ENCODE data around the gene ITPR1.

GRCh38 chr3:4711680-4711992 lies 218.5 kb downstream of the ITPR1 start:
- TF ChIP-seq CTCF (conservative IDR thresholded peaks at IDR 0.05) (no peak), EZH2 (IDR thresholded peaks at IDR 0.05; ENCODE audit: low read depth) (no peak)

Data from PC-9 (cell line).